ENCODE measurements around the gene FANCC. TPM values are rescaled to one million over a fixed set of nuclear protein-coding genes. Genes with fewer than 3 reads are reported as not detected.

The FANCC gene
- total RNA-seq, 1 experiment from 2014 or later, result 44.7 TPM

GRCh38 chr9:95188459-95188858 lies 129.1 kb downstream of the FANCC start:
- Histone ChIP-seq H3K27me3 (ENCODE audit: insufficient read depth, low read depth) (no peaks in the 10 kb centered on the region), H3K27ac (no peak overlapping the region), H3K36me3 (ENCODE audit: low read depth) (no peaks in the 10 kb centered on the region), H3K4me1 (replicated peaks; ENCODE audit: insufficient read depth) (no peaks in the 10 kb centered on the region), H2AFZ (no peak overlapping the region), H3K4me2 (no peak overlapping the region), H3K79me2 (ENCODE audit: low read depth) (no peaks in the 10 kb centered on the region), H4K20me1 (ENCODE audit: insufficient read depth) (no peaks in the 10 kb centered on the region), H3K9me3 (ENCODE audit: insufficient read depth, low read depth) (no peaks in the 10 kb centered on the region), H3F3A (ENCODE audit: insufficient read depth, low read depth) (no peaks in the 10 kb centered on the region), H3K9me2 (ENCODE audit: insufficient read depth) (no peaks in the 10 kb centered on the region; the same call in 1 of the 2 replicates), H3K4me3 (no peak overlapping the region)
- BruUV-seq (replicated peaks), result no TSS peak
- DNase-seq, result no peak
- ChIA-PET POLR2A (ENCODE audit: unreplicated experiment) (no interaction called here), CTCF (no interaction called here)
- intact Hi-C loops (cut with micrococcal nuclease; ENCODE audit: unreplicated experiment), result no loop called here
- TF ChIP-seq EZH2 (IDR thresholded peaks at IDR 0.05; ENCODE audit: low read depth), result no peak
- TF ChIP-seq CTCF (conservative IDR thresholded peaks at IDR 0.05), result no peak

GRCh38 chr9:95185956-95186355 lies 131.6 kb downstream of the FANCC start:
- Histone ChIP-seq H3K4me1 (replicated peaks; ENCODE audit: insufficient read depth) (no peaks in the 10 kb centered on the region), H3K9me3 (ENCODE audit: insufficient read depth, low read depth) (no peaks in the 10 kb centered on the region), H4K20me1 (ENCODE audit: insufficient read depth) (no peaks in the 10 kb centered on the region), H3K27me3 (ENCODE audit: insufficient read depth, low read depth) (no peaks in the 10 kb centered on the region), H3K9me2 (ENCODE audit: insufficient read depth) (no peaks in the 10 kb centered on the region), H3K36me3 (ENCODE audit: low read depth) (no peaks in the 10 kb centered on the region), H3F3A (ENCODE audit: insufficient read depth, low read depth) (no peaks in the 10 kb centered on the region), H3K79me2 (ENCODE audit: low read depth) (no peaks in the 10 kb centered on the region), H2AFZ (no peak overlapping the region), H3K27ac (no peak overlapping the region), H3K4me3 (no peak overlapping the region), H3K4me2 (no peak overlapping the region)
- BruUV-seq (replicated peaks), result no TSS peak
- ChIA-PET CTCF (no interaction called here), POLR2A (ENCODE audit: unreplicated experiment) (no interaction called here)
- DNase-seq, result no peak
- intact Hi-C loops (cut with micrococcal nuclease; ENCODE audit: unreplicated experiment), result no loop called here
- TF ChIP-seq EZH2 (IDR thresholded peaks at IDR 0.05; ENCODE audit: low read depth), result no peak
- no peak for TF ChIP-seq CTCF (conservative IDR thresholded peaks at IDR 0.05)

GRCh38 chr9:95182854-95183563 lies 134.5 kb downstream of the FANCC start:
- no peak overlapping the region for H2AFZ ChIP-seq
- POLR2A ChIA-PET (ENCODE audit: unreplicated experiment), result interaction anchor here (0.7 kb wide), 1 partner anchor 67 kb away, joined by 4 read pairs; no protein-coding TSS in a partner anchor
- no peaks in the 10 kb centered on the region for H4K20me1 ChIP-seq (ENCODE audit: insufficient read depth)
- no peaks in the 10 kb centered on the region for H3F3A ChIP-seq (ENCODE audit: insufficient read depth, low read depth)
- no peak for TF ChIP-seq EZH2 (IDR thresholded peaks at IDR 0.05; ENCODE audit: low read depth)
- TF ChIP-seq CTCF (conservative IDR thresholded peaks at IDR 0.05), result no peak
- no TSS peak for BruUV-seq (replicated peaks)
- no peak overlapping the region for H3K27ac ChIP-seq
- H3K4me2 ChIP-seq, result no peak overlapping the region
- H3K36me3 ChIP-seq (ENCODE audit: low read depth), result no peaks in the 10 kb centered on the region
- no peaks in the 10 kb centered on the region for H3K9me2 ChIP-seq (ENCODE audit: insufficient read depth)
- no peaks in the 10 kb centered on the region for H3K4me1 ChIP-seq (replicated peaks; ENCODE audit: insufficient read depth)
- intact Hi-C loops (cut with micrococcal nuclease; ENCODE audit: unreplicated experiment), result no loop called here
- no peak for DNase-seq
- CTCF ChIA-PET, result no interaction called here
- no peaks in the 10 kb centered on the region for H3K27me3 ChIP-seq (ENCODE audit: insufficient read depth, low read depth)
- H3K4me3 ChIP-seq, result no peak overlapping the region
- H3K9me3 ChIP-seq (ENCODE audit: insufficient read depth, low read depth), result no peaks in the 10 kb centered on the region
- H3K79me2 ChIP-seq (ENCODE audit: low read depth), result no peaks in the 10 kb centered on the region
